ENCODE measurements around the gene SLC22A15.
"Not testable (repeated sequence)": the region's sequence is repeated elsewhere in the genome, so short reads cannot be mapped to it uniquely, and the experiment has no call there.

Gene SLC22A15

DNA sequence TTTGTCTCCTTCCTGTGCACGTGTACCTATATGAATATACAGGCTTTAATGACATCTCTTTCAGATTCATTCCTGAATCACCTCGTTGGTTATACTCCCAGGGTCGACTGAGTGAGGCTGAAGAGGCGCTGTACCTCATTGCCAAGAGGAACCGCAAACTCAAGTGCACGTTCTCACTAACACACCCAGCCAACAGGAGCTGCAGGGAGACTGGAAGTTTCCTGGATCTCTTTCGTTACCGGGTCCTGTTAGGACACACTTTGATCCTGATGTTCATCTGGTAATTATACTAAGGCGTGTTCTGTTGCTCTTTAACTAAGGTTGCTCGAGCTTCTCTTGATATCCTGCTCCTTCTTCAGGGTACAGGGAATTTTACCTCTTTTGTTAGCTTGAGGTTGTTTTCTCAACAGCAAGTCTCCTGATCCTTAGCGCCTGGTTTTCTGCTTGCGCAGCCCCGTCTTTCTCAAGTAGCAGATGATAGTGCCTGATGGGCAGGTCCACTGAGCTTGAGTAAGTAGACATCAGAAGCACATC, 55.1 kb downstream of the SLC22A15 start:
- no peak overlapping the region for H3K4me3 ChIP-seq (ENCODE audit: low read depth, low read length)

- H3K4me3 ChIP-seq (ENCODE audit: low read depth, low read length): no peak overlapping the region
Measured at GRCh38 chr1:116033322-116033721, 57.0 kb downstream of the SLC22A15 start.

GRCh38 chr1:116036255-116036654, 59.9 kb downstream of the SLC22A15 start:
- no peak overlapping the region for H3K4me3 ChIP-seq (ENCODE audit: low read depth, low read length)

DNA sequence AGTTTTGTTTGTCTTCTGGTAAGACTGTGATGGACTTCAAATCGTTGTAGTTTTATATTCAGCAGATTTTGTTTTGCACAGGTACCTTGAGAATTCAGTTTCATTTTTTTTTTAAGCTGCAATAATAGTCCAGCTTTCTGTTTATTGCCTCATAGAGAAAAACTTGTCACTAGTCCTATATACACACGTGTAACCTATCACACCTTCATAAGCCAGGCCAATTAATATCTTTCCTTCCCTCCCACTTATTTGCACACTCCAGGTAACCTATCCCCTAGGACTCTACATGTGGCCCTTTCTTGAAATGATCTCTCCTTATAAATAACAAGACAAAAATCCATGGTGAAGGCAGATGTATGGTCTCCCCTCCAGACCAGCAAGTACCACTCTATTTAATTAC, 62.4 kb downstream of the SLC22A15 start:
- no peak overlapping the region for H3K4me3 ChIP-seq (ENCODE audit: low read depth, low read length)

DNA sequence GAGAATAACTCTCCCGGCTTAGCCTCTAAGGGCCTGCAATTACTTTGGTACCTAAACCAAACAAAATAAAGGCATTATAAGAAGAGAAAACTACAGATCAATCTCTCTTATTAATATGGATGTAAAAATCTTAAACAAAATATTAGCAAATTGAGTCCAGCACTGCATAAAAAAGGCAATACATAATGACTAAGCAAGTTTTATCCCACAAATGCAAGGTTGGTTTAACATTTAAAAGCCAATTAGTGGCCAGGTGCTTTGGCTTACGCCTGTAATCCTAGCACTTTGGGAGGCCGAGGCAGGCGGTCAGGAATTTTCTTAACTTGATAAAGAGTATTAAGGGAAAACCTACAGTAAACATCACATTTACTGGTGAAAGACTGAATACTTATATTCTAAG, 67.8 kb downstream of the SLC22A15 start:
- H3K4me3 ChIP-seq (ENCODE audit: low read depth, low read length): no peak overlapping the region

- not testable (repeated sequence) for H3K4me3 ChIP-seq (ENCODE audit: low read depth, low read length)
Measured at GRCh38 chr1:116046933-116047332, 70.6 kb downstream of the SLC22A15 start.

DNA sequence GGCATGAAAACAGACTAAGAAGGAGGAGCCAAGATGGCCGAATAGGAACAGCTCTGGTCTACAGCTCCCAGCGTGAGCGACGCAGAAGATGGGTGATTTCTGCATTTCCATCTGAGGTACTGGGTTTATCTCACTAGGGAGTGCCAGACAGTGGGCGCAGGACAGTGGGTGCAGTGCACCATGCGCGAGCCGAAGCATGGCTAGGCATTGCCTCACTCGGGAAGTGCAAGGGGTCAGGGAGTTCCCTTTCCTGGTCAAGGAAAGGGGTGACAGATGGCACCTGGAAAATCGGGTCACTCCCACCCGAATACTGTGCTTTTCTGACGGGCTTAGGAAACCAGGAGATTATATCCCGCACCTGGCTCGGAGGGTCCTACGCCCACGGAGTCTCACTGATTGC, 75.6 kb downstream of the SLC22A15 start:
- H3K4me3 ChIP-seq (ENCODE audit: low read depth, low read length): not testable (repeated sequence)

DNA sequence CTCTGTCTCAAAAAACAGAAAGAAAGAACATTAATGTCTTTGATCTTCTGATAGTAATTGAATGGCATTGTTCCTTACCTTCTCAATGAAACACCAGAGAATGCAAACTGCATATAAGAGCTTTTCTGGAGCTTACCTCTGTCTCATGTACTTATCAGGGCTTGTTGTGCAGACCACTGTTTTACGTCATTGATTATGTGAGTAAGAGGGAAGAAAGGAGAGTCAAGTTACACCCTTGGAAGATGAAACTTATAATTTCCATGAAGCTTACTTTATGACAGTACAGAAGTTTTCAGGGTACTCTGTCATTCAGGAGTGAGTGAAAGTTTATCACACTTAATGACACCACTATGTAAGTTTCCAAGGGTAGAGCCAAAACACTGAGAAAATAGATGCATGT, 85.9 kb downstream of the SLC22A15 start:
- H3K4me3 ChIP-seq (ENCODE audit: low read depth, low read length): no peak overlapping the region

GRCh38 chr1:116064616-116065015, 88.3 kb downstream of the SLC22A15 start:
- no peak overlapping the region for H3K4me3 ChIP-seq (ENCODE audit: low read depth, low read length)

- no peak overlapping the region for H3K4me3 ChIP-seq (ENCODE audit: low read depth, low read length)
Measured at GRCh38 chr1:116066868-116067565, 90.7 kb downstream of the SLC22A15 start.

DNA sequence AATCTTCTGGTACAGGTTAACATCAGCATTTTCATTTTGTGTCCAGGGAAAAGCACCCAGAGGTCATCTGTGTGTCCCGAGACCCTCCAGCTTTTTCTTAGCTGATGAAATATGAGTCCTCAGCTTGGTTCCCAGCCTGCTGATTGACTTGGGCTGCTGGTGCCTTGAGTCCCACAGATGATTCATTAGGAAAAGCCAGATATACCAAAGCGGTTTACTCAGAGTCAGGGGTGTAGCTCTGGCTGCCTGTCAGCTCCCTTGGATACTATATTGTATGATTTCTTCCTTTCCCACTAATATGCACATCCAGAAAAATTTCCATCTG, 91.2 kb downstream of the SLC22A15 start:
- H3K4me3 ChIP-seq (ENCODE audit: low read depth, low read length): no peak overlapping the region

- H3K4me3 ChIP-seq (ENCODE audit: low read depth, low read length): no peak overlapping the region
Measured at GRCh38 chr1:116075575-116075974, 99.3 kb downstream of the SLC22A15 start.

- H3K4me3 ChIP-seq (ENCODE audit: low read depth, low read length): no peak overlapping the region
Measured at GRCh38 chr1:116075990-116076389, 99.7 kb downstream of the SLC22A15 start.

- H3K4me3 ChIP-seq (ENCODE audit: low read depth, low read length): no peak overlapping the region
Measured at GRCh38 chr1:116076831-116077230, 100.5 kb downstream of the SLC22A15 start.

- H3K4me3 ChIP-seq (ENCODE audit: low read depth, low read length): no peak overlapping the region
Measured at GRCh38 chr1:116078699-116079223, 102.4 kb downstream of the SLC22A15 start.

DNA sequence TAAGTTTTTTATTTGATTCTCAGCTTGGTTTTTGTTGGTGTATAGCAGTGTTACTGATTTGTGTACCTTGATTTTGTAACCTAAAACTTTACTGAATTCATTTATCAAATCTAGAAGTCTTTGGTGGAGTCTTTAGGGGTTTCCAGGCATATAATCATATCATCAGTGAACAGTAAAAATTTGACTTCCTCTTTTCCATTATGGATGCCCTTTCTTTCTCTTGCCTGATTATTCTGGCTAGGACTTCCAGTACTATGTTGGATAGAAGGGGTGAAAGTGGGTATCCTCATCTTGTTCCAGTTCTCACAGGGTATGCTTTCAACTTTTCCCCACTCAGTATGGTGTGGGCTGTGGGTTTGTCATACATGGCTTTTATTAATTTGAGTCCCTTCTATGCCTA, 111.3 kb downstream of the SLC22A15 start:
- no peak overlapping the region for H3K4me3 ChIP-seq (ENCODE audit: low read depth, low read length)

GRCh38 chr1:116089870-116090269, 113.6 kb downstream of the SLC22A15 start:
- H3K4me3 ChIP-seq (ENCODE audit: low read depth, low read length): no peak overlapping the region

GRCh38 chr1:116091083-116091482, 114.8 kb downstream of the SLC22A15 start:
- no peak overlapping the region for H3K4me3 ChIP-seq (ENCODE audit: low read depth, low read length)

DNA sequence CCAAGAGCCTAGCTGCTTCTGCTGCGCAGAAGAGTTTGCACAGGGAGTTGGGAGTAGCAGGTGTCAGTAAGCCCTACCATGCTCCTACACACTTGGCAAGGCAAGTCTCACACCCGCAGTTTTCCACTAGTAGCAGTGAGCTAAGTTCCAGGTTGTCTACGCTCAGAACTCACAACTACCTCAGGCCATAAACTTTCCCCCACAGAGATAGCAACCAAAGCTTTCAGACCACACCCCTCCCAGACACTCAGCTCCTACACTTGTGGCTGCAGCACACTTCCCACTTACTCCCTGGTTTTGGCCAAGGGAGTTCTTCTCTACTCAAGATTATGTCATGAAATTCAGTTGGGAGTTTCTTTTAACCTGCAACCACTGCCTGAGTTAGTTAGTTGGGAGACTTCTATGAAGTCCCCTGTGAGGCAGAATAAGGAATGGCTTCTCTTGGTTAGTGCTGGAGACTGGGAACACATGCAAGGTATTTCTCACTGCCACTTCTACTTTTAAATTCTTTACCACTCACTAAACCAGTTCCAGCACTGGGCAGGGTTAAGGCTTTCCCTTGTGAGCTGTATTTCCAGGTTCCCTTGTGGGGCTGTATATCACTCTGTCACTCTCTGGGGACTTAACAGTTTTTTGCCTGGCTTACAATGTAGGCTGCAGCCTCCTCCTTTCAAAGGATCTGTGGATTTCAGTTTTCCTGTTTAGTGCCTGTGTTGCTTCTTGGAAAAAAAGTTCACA, 116.6 kb downstream of the SLC22A15 start:
- no peak overlapping the region for H3K4me3 ChIP-seq (ENCODE audit: low read depth, low read length)

DNA sequence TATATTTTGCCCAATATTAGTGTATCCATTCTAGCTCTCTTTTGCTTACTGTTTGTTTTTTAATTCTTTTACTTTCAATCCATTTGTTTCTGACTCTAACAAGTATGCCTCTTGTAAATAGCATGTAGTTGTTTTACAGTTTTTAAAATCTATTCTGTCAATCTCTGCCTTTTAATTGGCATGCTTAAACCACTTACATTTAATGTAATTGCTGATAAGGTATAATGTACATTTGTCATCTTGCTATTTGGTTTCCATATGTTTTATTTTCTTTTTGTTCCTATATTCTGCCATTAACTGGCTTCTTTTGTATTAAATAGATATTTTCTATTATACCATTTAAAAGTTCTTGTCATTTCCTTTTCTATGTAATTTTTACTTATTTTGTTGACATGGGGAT, 118.7 kb downstream of the SLC22A15 start:
- H3K4me3 ChIP-seq (ENCODE audit: low read depth, low read length): no peak overlapping the region

DNA sequence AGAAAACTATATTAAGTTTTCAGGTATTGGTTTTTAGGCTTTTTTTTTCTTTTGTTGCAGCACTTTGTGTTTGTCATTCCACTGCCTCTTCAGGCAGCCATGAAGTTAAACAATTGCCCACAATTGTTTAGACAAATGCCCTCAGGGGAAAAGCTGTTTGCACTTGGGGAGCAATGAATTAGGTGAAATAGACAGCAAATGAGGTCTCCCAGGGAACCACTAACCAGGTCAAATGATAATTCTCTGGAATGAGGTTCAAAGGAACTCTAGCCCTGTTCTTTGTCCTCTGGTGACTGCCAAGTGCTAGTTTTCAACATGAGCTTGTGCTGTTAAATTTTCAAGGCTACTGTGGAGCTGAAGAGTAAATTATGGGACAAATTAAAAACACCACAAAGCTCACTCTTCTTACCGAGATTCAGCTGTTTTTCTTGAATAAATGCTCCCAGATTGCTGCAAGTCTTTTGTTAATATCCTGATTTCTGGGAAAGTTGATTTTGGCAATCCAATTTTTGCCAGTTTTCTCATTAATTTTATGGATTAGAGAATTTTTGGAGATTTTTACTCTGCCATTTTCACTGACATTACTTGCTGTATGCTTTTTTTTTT, 119.8 kb downstream of the SLC22A15 start:
- no peak overlapping the region for H3K4me3 ChIP-seq (ENCODE audit: low read depth, low read length)

GRCh38 chr1:116097626-116098025, 121.3 kb downstream of the SLC22A15 start:
- H3K4me3 ChIP-seq (ENCODE audit: low read depth, low read length): no peak overlapping the region

All from iPS-11a (cell line).